HepG2 (cell line): ENCODE measurements around the gene BCAP29. TPM values are rescaled to one million over a fixed set of nuclear protein-coding genes. Genes with fewer than 3 reads are reported as not detected.

ENCODE experiments used
- CHD2 ChIP-seq: IDR thresholded peaks from 2 replicates; pipeline ENCODE4 v1.6.1; 2011; ENCODE audit warnings: low read depth, low read length, improper control_type of control experiment
- GABPB1 ChIP-seq: IDR thresholded peaks from 2 replicates; pipeline ENCODE4 v1.6.1; 2016; ENCODE audit warnings: mild to moderate bottlenecking, missing genetic modification reagents, moderate library complexity, missing compliant biosample characterization
- MYPOP ChIP-seq: sonication (generic); formaldehyde crosslinking; IDR thresholded peaks from 2 replicates; pipeline ENCODE4 v1.8.1; 2023; ENCODE audit warnings: mild to moderate bottlenecking, moderate library complexity, missing genetic modification reagents
- RAD21 ChIP-seq: fragments of 450-650 bp; formaldehyde crosslinking; IDR thresholded peaks from 2 replicates; pipeline ENCODE4 v1.5.0; 2020; ENCODE audit warnings: mild to moderate bottlenecking
- SOX13 ChIP-seq, 3 experiments: fragments of 450-650 bp in 1 of 3; sonication (generic) in 1 of 3; formaldehyde crosslinking in 1 of 3; IDR thresholded peaks in 2 of 3; conservative IDR thresholded peaks in 1 of 3; 2 replicates each; pipeline versions ENCODE4 v1.5.0 to v1.6.1; 2016 to 2020; ENCODE audit warnings: antibody characterized with exemption in 1 of 3, mild to moderate bottlenecking in 1 of 3, missing compliant biosample characterization in 1 of 3, missing genetic modification reagents in 1 of 3, moderate library complexity in 1 of 3
- TFAP4 ChIP-seq: sonication (generic); IDR thresholded peaks from 2 replicates; pipeline ENCODE4 v1.6.1; 2016; ENCODE audit warnings: low read depth, borderline replicate concordance
- ZNF205 ChIP-seq: IDR thresholded peaks from 2 replicates; pipeline ENCODE4 v1.6.1; 2018; ENCODE audit warnings: missing biosample characterization, missing genetic modification reagents
- ZNF709 ChIP-seq: sonication (generic); formaldehyde crosslinking; IDR thresholded peaks from 2 replicates; pipeline ENCODE4 v1.5.0; 2020; ENCODE audit warnings: mild to moderate bottlenecking, missing genetic modification reagents
- ZNF776 ChIP-seq: sonication (generic); formaldehyde crosslinking; IDR thresholded peaks from 2 replicates; pipeline ENCODE4 v1.4.0; 2020; ENCODE audit warnings: mild to moderate bottlenecking, missing genetic modification reagents
- polyA plus RNA-seq, 8 experiments: library from polyadenylated mRNA; depleted of rRNA in 3 of 8; stranded (reverse) in 7 of 8; unstranded in 1 of 8; fragments of >200 nt; fragmentation: Illumina TruSeq in 4 of 8; extraction: Trizol in 4 of 8; gene quantifications; 2 replicates each; pipeline versions ENCODE4 v1.2.1 to v1.2.3, GENCODE V29; 2011 to 2016; ENCODE audit warnings: low read depth in 4 of 8, missing spikeins in 1 of 8, mixed read lengths in 1 of 8; ENCODE audit not compliant: insufficient read depth in 1 of 8
- total RNA-seq, 5 experiments: library from RNA; depleted of rRNA; stranded (reverse); fragments of >200 nt; fragmentation: Illumina TruSeq; extraction: Trizol; gene quantifications; 2 replicates each; pipeline ENCODE4 v1.2.3, GENCODE V29; 2016; ENCODE audit warnings: low read depth in 1 of 5
- TF ChIP-seq, protein P1 (sequence below): sonication (generic); formaldehyde crosslinking; IDR thresholded peaks from 2 replicates; pipeline ENCODE4 v1.5.1; 2020; ENCODE audit warnings: mild to moderate bottlenecking, missing genetic modification reagents
- TF ChIP-seq, protein P2 (sequence below): sonication (generic); formaldehyde crosslinking; IDR thresholded peaks from 2 replicates; pipeline ENCODE4 v1.8.1; 2023; ENCODE audit warnings: missing genetic modification reagents, inconsistent platforms, borderline replicate concordance
- TF ChIP-seq, protein P3 (sequence below): sonication (generic); formaldehyde crosslinking; IDR thresholded peaks from 2 replicates; pipeline ENCODE4 v1.8.0; 2022; ENCODE audit warnings: missing genetic modification reagents, mild to moderate bottlenecking, inconsistent platforms, borderline replicate concordance
- TF ChIP-seq, protein P4 (sequence below): sonication (generic); formaldehyde crosslinking; IDR thresholded peaks from 2 replicates; pipeline ENCODE4 v1.5.1; 2020; ENCODE audit warnings: mild to moderate bottlenecking, missing genetic modification reagents, moderate library complexity

BCAP29 gene
- total and polyA plus RNA-seq, 2 of the 13 experiments (the other 11 are each of a cell fraction or from before 2014, with no cell fraction given), result 15.3 to 35.6 TPM

DNA sequence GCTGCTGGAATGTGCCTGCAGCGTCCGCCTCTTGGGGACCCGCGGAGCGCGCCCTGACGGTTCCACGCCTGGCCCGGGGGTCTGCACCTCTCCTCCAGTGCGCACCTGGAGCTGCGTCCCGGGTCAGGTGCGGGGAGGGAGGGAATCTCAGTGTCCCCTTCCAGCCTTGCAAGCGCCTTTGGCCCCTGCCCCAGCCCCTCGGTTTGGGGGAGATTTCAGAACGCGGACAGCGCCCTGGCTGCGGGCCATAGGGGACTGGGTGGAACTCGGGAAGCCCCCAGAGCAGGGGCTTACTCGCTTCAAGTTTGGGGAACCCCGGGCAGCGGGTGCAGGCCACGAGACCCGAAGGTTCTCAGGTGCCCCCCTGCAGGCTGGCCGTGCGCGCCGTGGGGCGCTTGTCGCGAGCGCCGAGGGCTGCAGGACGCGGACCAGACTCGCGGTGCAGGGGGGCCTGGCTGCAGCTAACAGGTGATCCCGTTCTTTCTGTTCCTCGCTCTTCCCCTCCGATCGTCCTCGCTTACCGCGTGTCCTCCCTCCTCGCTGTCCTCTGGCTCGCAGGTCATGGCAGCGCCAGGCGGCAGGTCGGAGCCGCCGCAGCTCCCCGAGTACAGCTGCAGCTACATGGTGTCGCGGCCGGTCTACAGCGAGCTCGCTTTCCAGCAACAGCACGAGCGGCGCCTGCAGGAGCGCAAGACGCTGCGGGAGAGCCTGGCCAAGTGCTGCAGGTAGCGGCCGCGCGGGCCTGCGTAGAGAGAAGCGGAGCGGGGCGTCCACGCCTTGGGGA, 81.2 kb downstream of the BCAP29 start (continued):
- TF ChIP-seq, protein P1, sequence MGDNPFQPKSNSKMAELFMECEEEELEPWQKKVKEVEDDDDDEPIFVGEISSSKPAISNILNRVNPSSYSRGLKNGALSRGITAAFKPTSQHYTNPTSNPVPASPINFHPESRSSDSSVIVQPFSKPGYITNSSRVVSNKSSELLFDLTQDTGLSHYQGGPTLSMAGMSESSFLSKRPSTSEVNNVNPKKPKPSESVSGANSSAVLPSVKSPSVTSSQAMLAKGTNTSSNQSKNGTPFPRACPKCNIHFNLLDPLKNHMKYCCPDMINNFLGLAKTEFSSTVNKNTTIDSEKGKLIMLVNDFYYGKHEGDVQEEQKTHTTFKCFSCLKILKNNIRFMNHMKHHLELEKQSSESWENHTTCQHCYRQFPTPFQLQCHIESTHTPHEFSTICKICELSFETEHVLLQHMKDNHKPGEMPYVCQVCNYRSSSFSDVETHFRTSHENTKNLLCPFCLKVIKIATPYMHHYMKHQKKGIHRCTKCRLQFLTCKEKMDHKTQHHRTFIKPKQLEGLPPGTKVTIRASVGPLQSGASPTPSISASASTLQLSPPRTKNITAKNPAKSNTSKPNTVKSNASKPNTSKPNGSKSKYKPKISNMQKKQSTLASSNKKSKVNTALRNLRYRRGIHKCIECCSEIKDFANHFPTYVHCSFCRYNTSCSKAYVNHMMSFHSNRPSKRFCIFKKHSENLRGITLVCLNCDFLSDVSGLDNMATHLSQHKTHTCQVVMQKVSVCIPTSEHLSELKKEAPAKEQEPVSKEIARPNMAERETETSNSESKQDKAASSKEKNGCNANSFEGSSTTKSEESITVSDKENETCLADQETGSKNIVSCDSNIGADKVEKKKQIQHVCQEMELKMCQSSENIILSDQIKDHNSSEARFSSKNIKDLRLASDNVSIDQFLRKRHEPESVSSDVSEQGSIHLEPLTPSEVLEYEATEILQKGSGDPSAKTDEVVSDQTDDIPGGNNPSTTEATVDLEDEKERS (CRISPR knock-in tag), result no peak
- peak; percentile 81 for TF ChIP-seq MYPOP (CRISPR knock-in tag)
- TF ChIP-seq SOX13 (IDR thresholded peaks at IDR 0.05), result no peak
- 0 out of 4 replicates have a peak, but pooled peaks of 1 of the 2 experiments have one; percentile 12 for TF ChIP-seq SOX13 (CRISPR knock-in tag; conservative IDR thresholded peaks at IDR 0.05 in 1 of 2, IDR thresholded peaks at IDR 0.05 in 1 of 2)
- TF ChIP-seq, protein P2, sequence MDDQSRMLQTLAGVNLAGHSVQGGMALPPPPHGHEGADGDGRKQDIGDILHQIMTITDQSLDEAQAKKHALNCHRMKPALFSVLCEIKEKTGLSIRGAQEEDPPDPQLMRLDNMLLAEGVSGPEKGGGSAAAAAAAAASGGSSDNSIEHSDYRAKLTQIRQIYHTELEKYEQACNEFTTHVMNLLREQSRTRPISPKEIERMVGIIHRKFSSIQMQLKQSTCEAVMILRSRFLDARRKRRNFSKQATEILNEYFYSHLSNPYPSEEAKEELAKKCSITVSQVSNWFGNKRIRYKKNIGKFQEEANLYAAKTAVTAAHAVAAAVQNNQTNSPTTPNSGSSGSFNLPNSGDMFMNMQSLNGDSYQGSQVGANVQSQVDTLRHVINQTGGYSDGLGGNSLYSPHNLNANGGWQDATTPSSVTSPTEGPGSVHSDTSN (CRISPR knock-in tag), result no peak
- TF ChIP-seq, protein P3, sequence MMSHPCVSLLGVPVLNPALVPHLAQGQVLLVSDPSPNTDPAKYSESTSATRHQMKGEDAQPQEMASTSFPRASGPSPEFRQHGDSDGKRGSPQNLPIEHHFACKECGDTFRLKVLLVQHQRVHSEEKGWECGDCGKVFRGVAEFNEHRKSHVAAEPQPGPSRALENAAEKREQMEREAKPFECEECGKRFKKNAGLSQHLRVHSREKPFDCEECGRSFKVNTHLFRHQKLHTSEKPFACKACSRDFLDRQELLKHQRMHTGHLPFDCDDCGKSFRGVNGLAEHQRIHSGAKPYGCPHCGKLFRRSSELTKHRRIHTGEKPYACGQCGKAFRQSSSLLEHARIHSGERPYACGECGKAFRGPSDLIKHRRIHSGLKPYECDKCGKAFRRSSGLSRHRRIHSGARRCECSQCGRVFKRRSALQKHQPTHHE (CRISPR knock-in tag), result 0 out of 2 replicates have a peak, but pooled peaks have one; percentile 56
- no peak for TF ChIP-seq CHD2
- TF ChIP-seq GABPB1 (CRISPR knock-in tag), result peak; percentile 50; the same call in 1 of the 2 replicates
- TF ChIP-seq ZNF709 (CRISPR knock-in tag), result no peak
- TF ChIP-seq ZNF205 (CRISPR knock-in tag), result 0 out of 2 replicates have a peak, but pooled peaks have one; percentile 10
- TF ChIP-seq, protein P4, sequence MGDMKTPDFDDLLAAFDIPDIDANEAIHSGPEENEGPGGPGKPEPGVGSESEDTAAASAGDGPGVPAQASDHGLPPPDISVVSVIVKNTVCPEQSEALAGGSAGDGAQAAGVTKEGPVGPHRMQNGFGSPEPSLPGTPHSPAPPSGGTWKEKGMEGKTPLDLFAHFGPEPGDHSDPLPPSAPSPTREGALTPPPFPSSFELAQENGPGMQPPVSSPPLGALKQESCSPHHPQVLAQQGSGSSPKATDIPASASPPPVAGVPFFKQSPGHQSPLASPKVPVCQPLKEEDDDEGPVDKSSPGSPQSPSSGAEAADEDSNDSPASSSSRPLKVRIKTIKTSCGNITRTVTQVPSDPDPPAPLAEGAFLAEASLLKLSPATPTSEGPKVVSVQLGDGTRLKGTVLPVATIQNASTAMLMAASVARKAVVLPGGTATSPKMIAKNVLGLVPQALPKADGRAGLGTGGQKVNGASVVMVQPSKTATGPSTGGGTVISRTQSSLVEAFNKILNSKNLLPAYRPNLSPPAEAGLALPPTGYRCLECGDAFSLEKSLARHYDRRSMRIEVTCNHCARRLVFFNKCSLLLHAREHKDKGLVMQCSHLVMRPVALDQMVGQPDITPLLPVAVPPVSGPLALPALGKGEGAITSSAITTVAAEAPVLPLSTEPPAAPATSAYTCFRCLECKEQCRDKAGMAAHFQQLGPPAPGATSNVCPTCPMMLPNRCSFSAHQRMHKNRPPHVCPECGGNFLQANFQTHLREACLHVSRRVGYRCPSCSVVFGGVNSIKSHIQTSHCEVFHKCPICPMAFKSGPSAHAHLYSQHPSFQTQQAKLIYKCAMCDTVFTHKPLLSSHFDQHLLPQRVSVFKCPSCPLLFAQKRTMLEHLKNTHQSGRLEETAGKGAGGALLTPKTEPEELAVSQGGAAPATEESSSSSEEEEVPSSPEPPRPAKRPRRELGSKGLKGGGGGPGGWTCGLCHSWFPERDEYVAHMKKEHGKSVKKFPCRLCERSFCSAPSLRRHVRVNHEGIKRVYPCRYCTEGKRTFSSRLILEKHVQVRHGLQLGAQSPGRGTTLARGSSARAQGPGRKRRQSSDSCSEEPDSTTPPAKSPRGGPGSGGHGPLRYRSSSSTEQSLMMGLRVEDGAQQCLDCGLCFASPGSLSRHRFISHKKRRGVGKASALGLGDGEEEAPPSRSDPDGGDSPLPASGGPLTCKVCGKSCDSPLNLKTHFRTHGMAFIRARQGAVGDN (CRISPR knock-in tag), result peak; percentile 74
- peak; percentile 59; the same call in 1 of the 2 replicates for TF ChIP-seq RAD21 (CRISPR knock-in tag)
- peak; percentile 82 for TF ChIP-seq ZNF776 (CRISPR knock-in tag)
- no peak for TF ChIP-seq TFAP4
